ENCODE data around the gene GPC5.

DNA sequence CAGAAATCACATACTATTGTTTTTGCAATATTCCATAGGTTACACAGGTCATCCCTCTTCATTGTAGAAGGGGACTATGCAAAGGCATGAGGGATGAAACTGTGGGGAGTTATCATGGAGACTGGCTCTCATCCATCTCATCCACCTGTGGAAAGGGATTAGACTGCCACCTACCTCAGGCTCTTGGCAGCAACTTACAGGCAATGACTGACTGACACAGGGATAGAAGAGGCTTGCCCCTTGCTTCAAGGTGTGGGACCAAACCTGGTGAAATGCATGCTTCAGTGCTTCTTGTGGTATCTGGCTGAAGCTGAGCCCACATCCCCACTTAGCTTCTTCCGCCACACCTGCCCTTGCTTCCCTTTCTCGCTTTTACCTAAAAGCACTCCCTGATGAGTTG lies 341.3 kb downstream of the GPC5 start:
- TF ChIP-seq CTCF (IDR thresholded peaks at IDR 0.05) (no peak), POLR2A (IDR thresholded peaks at IDR 0.05) (no peak)
